HFFc6 (cell line): Measurements from ENCODE around the gene CTNNA3. TPM values are rescaled to one million over a fixed set of nuclear protein-coding genes. Genes with fewer than 3 reads are reported as not detected.

Source experiments
- DNase-seq: peaks from one replicate; pipeline ENCODE4 v3.0.0-alpha.2; 2018
- H3K27ac Mint-ChIP-seq: 2 replicates; pipeline ENCODE4 v1.8.0; 2020; ENCODE audit warnings: mild to moderate bottlenecking, mixed read lengths
- H3K27me3 Mint-ChIP-seq: 2 replicates; pipeline ENCODE4 v1.8.0; 2021; ENCODE audit warnings: mild to moderate bottlenecking, moderate library complexity, mixed read lengths; ENCODE audit not compliant: insufficient read depth
- H3K36me3 Mint-ChIP-seq: 2 replicates; pipeline ENCODE4 v1.8.0; 2021; ENCODE audit warnings: low read depth, mixed read lengths
- H3K4me1 Mint-ChIP-seq: 2 replicates; pipeline ENCODE4 v1.8.0; 2020; ENCODE audit warnings: low read depth, mixed read lengths
- H3K4me3 Mint-ChIP-seq: 2 replicates; pipeline ENCODE4 v1.8.0; 2020; ENCODE audit warnings: mild to moderate bottlenecking, moderate library complexity, mixed read lengths
- H3K9me3 Mint-ChIP-seq: 2 replicates; pipeline ENCODE4 v1.8.0; 2020; ENCODE audit warnings: mild to moderate bottlenecking, mixed read lengths
- total RNA-seq, 6 experiments: library from RNA; stranded (reverse); fragmentation: NEBNext Ultra II Directional; extraction: Animal tissue kit (Norgen Biotek cat#: 25700); gene quantifications; 2 replicates in 1 of 6; 3 replicates in 5 of 6; pipeline ENCODE4 v1.2.3, GENCODE V29; 2021
- TF ChIP-seq, protein P1 (sequence below): fragments of 200-600 bp; sonication (generic); IDR thresholded peaks from 2 replicates; pipeline ENCODE4 v1.5.0; 2021; ENCODE audit warnings: antibody characterized with exemption, mild to moderate bottlenecking

CTNNA3 gene
- total RNA-seq, 6 experiments from 2014 or later: not detected

DNA sequence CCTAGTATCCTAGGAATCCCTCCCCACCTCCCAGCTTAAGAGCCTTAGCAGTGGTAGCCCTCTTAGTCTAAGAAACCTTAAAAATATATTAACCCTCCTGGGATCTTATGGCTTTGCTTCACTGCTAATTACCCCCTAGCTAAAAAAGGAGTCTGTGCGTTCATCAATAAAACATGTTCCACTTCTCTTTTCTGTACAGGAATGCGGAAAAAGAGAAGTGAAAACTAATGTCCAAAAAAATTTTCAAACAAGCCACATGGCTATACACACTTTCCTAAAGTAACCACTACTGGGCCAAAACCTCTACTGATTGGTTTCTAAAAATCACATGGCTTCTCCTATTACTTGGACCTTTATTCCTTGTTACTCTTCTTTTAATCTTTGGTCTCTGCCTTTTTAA, 1437.3 kb downstream of the CTNNA3 start:
- no peaks in the 10 kb centered on the region for H3K36me3 Mint-ChIP-seq
- no peak overlapping the region for H3K27ac Mint-ChIP-seq
- no peaks in the 10 kb centered on the region for H3K4me1 Mint-ChIP-seq
- no peaks in the 10 kb centered on the region for H3K27me3 Mint-ChIP-seq
- peaks cover 26% of the 10 kb centered on the region for H3K9me3 Mint-ChIP-seq
- TF ChIP-seq, protein P1, sequence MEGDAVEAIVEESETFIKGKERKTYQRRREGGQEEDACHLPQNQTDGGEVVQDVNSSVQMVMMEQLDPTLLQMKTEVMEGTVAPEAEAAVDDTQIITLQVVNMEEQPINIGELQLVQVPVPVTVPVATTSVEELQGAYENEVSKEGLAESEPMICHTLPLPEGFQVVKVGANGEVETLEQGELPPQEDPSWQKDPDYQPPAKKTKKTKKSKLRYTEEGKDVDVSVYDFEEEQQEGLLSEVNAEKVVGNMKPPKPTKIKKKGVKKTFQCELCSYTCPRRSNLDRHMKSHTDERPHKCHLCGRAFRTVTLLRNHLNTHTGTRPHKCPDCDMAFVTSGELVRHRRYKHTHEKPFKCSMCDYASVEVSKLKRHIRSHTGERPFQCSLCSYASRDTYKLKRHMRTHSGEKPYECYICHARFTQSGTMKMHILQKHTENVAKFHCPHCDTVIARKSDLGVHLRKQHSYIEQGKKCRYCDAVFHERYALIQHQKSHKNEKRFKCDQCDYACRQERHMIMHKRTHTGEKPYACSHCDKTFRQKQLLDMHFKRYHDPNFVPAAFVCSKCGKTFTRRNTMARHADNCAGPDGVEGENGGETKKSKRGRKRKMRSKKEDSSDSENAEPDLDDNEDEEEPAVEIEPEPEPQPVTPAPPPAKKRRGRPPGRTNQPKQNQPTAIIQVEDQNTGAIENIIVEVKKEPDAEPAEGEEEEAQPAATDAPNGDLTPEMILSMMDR: no peak
- no peak overlapping the region for H3K4me3 Mint-ChIP-seq
- DNase-seq: no peak

DNA sequence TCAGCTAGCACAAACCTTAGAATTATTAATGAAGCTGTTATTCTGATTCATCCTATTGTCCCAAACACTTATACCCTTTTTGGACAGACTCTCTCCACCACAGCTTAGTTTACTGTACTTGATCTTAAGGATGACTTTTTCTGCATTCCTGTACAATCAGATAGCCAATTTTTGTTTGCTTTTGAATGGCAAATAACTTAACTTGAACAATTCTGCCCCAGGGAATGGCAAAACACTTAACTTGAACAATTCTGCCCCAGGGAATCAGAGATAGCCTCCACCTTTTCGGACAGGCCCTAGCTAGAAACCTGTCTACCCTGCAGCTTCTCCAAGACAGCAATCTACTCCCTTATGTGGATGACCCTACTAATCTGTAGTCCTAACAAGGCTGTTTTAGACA, 1438.2 kb downstream of the CTNNA3 start:
- H3K4me1 Mint-ChIP-seq: no peaks in the 10 kb centered on the region
- peaks cover 26% of the 10 kb centered on the region for H3K9me3 Mint-ChIP-seq
- no peak overlapping the region for H3K4me3 Mint-ChIP-seq
- H3K36me3 Mint-ChIP-seq: no peaks in the 10 kb centered on the region
- DNase-seq: no peak
- no peaks in the 10 kb centered on the region for H3K27me3 Mint-ChIP-seq
- TF ChIP-seq, protein P1: no peak
- no peak overlapping the region for H3K27ac Mint-ChIP-seq

DNA sequence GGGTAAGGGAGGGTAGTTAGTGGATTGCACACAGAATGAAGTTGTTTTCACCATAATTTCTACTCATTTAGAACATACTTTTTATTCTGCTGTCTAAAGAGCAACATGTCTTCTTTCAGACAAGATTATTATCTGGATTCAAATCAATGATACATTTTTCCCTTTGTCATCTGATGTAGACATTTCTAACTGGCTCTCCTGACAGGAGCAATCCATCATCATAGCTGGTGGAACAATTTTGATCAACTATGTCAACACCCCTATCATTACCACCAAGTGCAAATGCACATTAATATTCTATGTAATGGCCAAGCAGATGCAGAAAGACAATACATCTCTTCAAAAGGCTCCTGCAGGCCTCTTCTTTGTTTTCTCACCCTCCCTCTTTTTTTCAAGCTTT, 1443.0 kb downstream of the CTNNA3 start:
- Mint-ChIP-seq H3K4me1 (no peaks in the 10 kb centered on the region), H3K4me3 (no peak overlapping the region), H3K9me3 (peaks cover 26% of the 10 kb centered on the region), H3K27ac (no peak overlapping the region), H3K27me3 (no peaks in the 10 kb centered on the region), H3K36me3 (no peaks in the 10 kb centered on the region)
- DNase-seq: no peak
- TF ChIP-seq, protein P1: no peak

DNA sequence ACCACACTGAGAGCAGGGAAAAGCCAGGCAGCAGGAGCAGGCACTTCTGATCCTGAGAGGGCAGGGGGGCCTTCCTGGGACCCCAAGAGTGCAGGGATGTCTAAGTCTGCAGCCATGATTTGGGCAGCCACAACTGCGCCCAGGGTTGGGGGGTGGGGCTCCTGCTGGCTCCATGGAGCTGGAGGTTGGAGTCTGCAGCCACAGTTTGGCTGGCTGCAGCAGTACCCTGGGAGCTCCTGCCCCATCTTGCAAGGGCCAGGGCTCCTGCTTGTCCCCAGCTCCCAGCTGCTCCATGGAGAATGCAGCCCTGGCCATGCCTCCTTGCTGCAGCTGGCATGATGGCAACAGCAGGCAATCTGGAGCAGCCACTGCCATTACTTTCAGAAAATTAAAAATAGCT, 1449.8 kb downstream of the CTNNA3 start:
- no peak overlapping the region for H3K27ac Mint-ChIP-seq
- peaks cover 44% of the 10 kb centered on the region for H3K9me3 Mint-ChIP-seq
- H3K4me1 Mint-ChIP-seq: no peaks in the 10 kb centered on the region
- TF ChIP-seq, protein P1: no peak
- H3K4me3 Mint-ChIP-seq: no peak overlapping the region
- no peaks in the 10 kb centered on the region; the same call in 1 of the 2 replicates for H3K36me3 Mint-ChIP-seq
- H3K27me3 Mint-ChIP-seq: no peaks in the 10 kb centered on the region
- no peak for DNase-seq

DNA sequence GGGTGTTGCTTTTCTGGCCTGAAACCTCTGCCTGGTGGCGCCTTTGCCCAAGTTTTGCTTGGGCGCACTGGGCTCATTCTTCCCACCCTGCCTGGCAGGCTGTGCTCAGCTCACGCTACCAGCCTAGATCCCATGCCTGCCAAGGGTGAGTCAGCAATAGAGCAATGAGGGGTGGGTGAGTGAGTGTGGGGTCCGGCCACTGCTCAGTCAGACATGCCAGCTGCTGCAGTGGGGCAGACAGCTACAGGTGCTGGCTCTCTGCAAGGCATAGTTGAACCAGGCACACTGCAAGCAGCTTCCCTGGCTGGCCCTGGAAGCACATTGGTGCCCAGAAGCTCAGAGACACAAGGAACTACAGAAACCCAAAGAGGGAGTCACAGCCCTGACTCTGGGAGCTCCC, 1451.0 kb downstream of the CTNNA3 start:
- Mint-ChIP-seq H3K27me3 (no peaks in the 10 kb centered on the region), H3K4me3 (no peak overlapping the region), H3K9me3 (peaks cover 40% of the 10 kb centered on the region), H3K4me1 (no peaks in the 10 kb centered on the region), H3K36me3 (no peaks in the 10 kb centered on the region; the same call in 1 of the 2 replicates), H3K27ac (no peak overlapping the region)
- TF ChIP-seq, protein P1: no peak
- DNase-seq: no peak

DNA sequence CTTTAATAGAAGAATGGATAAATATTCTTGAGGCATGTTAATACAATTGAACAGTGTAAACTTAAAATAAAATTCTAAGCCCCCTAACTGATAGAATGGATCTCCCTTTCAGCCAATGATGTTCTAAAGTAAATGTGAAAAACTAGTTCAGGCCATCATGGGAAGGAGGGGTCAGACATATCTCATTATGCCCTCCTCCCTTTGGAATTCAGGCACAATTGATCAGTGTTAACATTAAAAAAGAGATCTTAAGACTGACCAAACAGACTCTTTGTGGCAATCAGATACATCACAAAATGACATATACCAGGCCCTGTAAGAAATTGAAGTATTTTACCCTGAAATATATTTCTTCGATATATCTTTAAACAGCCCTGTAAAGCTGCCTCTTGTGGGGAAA, 1453.1 kb downstream of the CTNNA3 start:
- no peak overlapping the region for H3K27ac Mint-ChIP-seq
- no peak overlapping the region for H3K4me3 Mint-ChIP-seq
- no peaks in the 10 kb centered on the region; the same call in 1 of the 2 replicates for H3K36me3 Mint-ChIP-seq
- H3K27me3 Mint-ChIP-seq: no peaks in the 10 kb centered on the region
- TF ChIP-seq, protein P1: no peak
- peaks cover 40% of the 10 kb centered on the region for H3K9me3 Mint-ChIP-seq
- H3K4me1 Mint-ChIP-seq: no peaks in the 10 kb centered on the region
- no peak for DNase-seq
